Measurements from ENCODE around the gene LMBR1. TPM values are rescaled to one million over a fixed set of nuclear protein-coding genes. Genes with fewer than 3 reads are reported as not detected.

LMBR1 gene
- total and polyA plus RNA-seq, 2 experiments from 2014 or later = 21.8 to 26.7 TPM

- Histone ChIP-seq H3K36me3 (ENCODE audit: low read depth) (no peaks in the 10 kb centered on the region), H3K4me1 (ENCODE audit: insufficient read depth) (0 out of 2 replicates have a peak, but pooled peaks cover 3% of the 10 kb centered on the region), H3K79me2 (ENCODE audit: insufficient read depth) (no peaks in the 10 kb centered on the region), H3K4me2 (ENCODE audit: unreplicated experiment) (no peak overlapping the region), H3F3A (ENCODE audit: insufficient read depth) (no peaks in the 10 kb centered on the region), H4K20me1 (ENCODE audit: insufficient read depth) (no peaks in the 10 kb centered on the region), H3K27me3 (replicated peaks; ENCODE audit: insufficient read depth) (no peaks in the 10 kb centered on the region), H3K27ac (no peak overlapping the region), H3K4me3 (no peak overlapping the region), H3K9me2 (ENCODE audit: insufficient read depth) (no peaks in the 10 kb centered on the region), H2AFZ (no peak overlapping the region), H3K9me3 (ENCODE audit: low read depth) (no peaks in the 10 kb centered on the region), H3K9ac (no peak overlapping the region)
- no peak for TF ChIP-seq EZH2phosphoT487 (IDR thresholded peaks at IDR 0.05; ENCODE audit: insufficient read depth, low read depth)
- in situ Hi-C loops (cut with MboI) = no loop called here
- DNase-seq = no peak
- 56 to 61% methylated on average over 7 of the region's 7 CpGs for WGBS, 2 experiments (ENCODE audit: low coverage in 1 of 2, low lambda C conversion rate in 2 of 2, missing lambda C conversion rate in 2 of 2)
Measured at GRCh38 chr7:156656598-156656997, 236.4 kb downstream of the LMBR1 start.

- Histone ChIP-seq H3K36me3 (ENCODE audit: low read depth) (no peaks in the 10 kb centered on the region), H3F3A (ENCODE audit: insufficient read depth) (no peaks in the 10 kb centered on the region), H3K27ac (no peak overlapping the region), H4K20me1 (ENCODE audit: insufficient read depth) (no peaks in the 10 kb centered on the region), H3K9me2 (ENCODE audit: insufficient read depth) (no peaks in the 10 kb centered on the region), H3K4me3 (no peak overlapping the region), H3K79me2 (ENCODE audit: insufficient read depth) (no peaks in the 10 kb centered on the region), H3K4me2 (ENCODE audit: unreplicated experiment) (no peak overlapping the region), H3K9ac (no peak overlapping the region), H3K9me3 (ENCODE audit: low read depth) (no peaks in the 10 kb centered on the region), H3K27me3 (replicated peaks; ENCODE audit: insufficient read depth) (no peaks in the 10 kb centered on the region), H2AFZ (no peak overlapping the region), H3K4me1 (ENCODE audit: insufficient read depth) (0 out of 2 replicates have a peak, but pooled peaks cover 3% of the 10 kb centered on the region)
- 33% methylated on average over 4 of the region's 4 CpGs for WGBS, 2 experiments (ENCODE audit: low coverage in 1 of 2, low lambda C conversion rate in 2 of 2, missing lambda C conversion rate in 2 of 2)
- TF ChIP-seq EZH2 (IDR thresholded peaks at IDR 0.05; ENCODE audit: insufficient read depth, poor library complexity, severe bottlenecking) (no peak), EZH2phosphoT487 (IDR thresholded peaks at IDR 0.05; ENCODE audit: insufficient read depth, low read depth) (no peak)
- in situ Hi-C loops (cut with MboI) = no loop called here
- no peak for DNase-seq
Measured at GRCh38 chr7:156655983-156656382, 237.0 kb downstream of the LMBR1 start.

GRCh38 chr7:156655251-156655650 lies 237.7 kb downstream of the LMBR1 start:
- Histone ChIP-seq H3K27me3 (replicated peaks; ENCODE audit: insufficient read depth) (no peaks in the 10 kb centered on the region), H3K27ac (no peak overlapping the region), H3K4me3 (no peak overlapping the region), H3F3A (ENCODE audit: insufficient read depth) (no peaks in the 10 kb centered on the region), H3K79me2 (ENCODE audit: insufficient read depth) (no peaks in the 10 kb centered on the region), H3K36me3 (ENCODE audit: low read depth) (no peaks in the 10 kb centered on the region), H3K9me2 (ENCODE audit: insufficient read depth) (no peaks in the 10 kb centered on the region), H3K9me3 (ENCODE audit: low read depth) (no peaks in the 10 kb centered on the region), H3K4me2 (ENCODE audit: unreplicated experiment) (no peak overlapping the region), H4K20me1 (ENCODE audit: insufficient read depth) (no peaks in the 10 kb centered on the region), H2AFZ (no peak overlapping the region), H3K4me1 (ENCODE audit: insufficient read depth) (0 out of 2 replicates have a peak, but pooled peaks cover 3% of the 10 kb centered on the region), H3K9ac (no peak overlapping the region)
- in situ Hi-C loops (cut with MboI) = no loop called here
- TF ChIP-seq EZH2phosphoT487 (IDR thresholded peaks at IDR 0.05; ENCODE audit: insufficient read depth, low read depth) (no peak), EZH2 (IDR thresholded peaks at IDR 0.05; ENCODE audit: insufficient read depth, poor library complexity, severe bottlenecking) (no peak)
- no peak for DNase-seq
- WGBS, 2 experiments (ENCODE audit: low coverage in 1 of 2, low lambda C conversion rate in 2 of 2, missing lambda C conversion rate in 2 of 2) = 95 to 97% methylated on average over 6 of the region's 6 CpGs

GRCh38 chr7:156654511-156655234 lies 238.3 kb downstream of the LMBR1 start:
- Histone ChIP-seq H3K9ac (no peak overlapping the region), H3K27me3 (replicated peaks; ENCODE audit: insufficient read depth) (no peaks in the 10 kb centered on the region), H3K4me3 (no peak overlapping the region), H3K4me1 (ENCODE audit: insufficient read depth) (0 out of 2 replicates have a peak, but pooled peaks cover 3% of the 10 kb centered on the region), H3K79me2 (ENCODE audit: insufficient read depth) (no peaks in the 10 kb centered on the region), H4K20me1 (ENCODE audit: insufficient read depth) (no peaks in the 10 kb centered on the region), H3K36me3 (ENCODE audit: low read depth) (no peaks in the 10 kb centered on the region), H3K9me3 (ENCODE audit: low read depth) (no peaks in the 10 kb centered on the region), H3K27ac (no peak overlapping the region), H3F3A (ENCODE audit: insufficient read depth) (no peaks in the 10 kb centered on the region), H3K4me2 (ENCODE audit: unreplicated experiment) (no peak overlapping the region), H2AFZ (no peak overlapping the region), H3K9me2 (ENCODE audit: insufficient read depth) (no peaks in the 10 kb centered on the region)
- TF ChIP-seq EZH2phosphoT487 (IDR thresholded peaks at IDR 0.05; ENCODE audit: insufficient read depth, low read depth) (no peak), EZH2 (IDR thresholded peaks at IDR 0.05; ENCODE audit: insufficient read depth, poor library complexity, severe bottlenecking) (no peak)
- WGBS, 2 experiments (ENCODE audit: low coverage in 1 of 2, low lambda C conversion rate in 2 of 2, missing lambda C conversion rate in 2 of 2) = 52 to 54% methylated on average over 10 of the region's 10 CpGs
- in situ Hi-C loops (cut with MboI) = no loop called here
- no peak for DNase-seq

All from GM23248 (cell line).